Measurements from ENCODE around the gene ZNF692.

The ZNF692 gene

DNA sequence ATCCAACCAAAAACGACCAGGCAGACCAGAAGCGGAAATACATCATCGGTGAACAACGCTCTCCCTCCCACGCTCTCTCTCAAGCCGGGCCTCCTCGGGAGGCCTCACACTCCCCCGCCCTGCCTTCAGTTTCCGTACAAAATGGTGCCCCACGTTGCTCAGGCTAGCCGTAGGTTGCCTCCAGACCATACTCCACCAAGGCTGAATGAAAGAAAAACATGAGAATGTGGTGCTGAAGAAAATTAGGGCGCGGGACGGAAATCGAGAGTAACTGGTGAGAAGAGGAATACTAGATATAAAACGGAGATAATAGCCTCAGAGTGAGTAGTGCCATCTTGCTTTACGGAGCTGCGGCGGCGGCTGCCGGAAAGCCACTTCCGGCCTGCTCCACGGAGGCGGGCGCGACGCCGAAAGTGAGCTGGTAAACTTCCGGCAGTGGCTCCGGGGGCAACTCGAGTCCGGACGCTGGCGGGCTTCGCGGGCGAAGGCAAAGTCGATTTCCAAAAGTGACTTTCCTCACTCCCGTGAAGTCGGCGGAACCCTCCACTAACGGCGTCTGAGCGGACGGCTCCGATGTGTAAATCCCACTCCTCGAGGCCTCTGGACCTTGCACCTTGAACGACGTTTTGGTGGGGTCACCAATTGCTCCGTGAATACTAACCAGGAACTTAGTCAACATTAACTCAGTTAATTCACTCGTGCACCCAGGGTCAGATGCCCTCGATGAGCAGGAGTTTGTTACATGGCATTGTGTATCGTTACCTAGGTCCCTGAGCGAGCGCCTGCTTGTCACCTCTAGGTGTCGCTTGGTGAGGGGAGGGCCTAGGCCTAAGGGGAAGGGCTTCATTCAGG lies 32.8 kb downstream of the ZNF692 start, which contains the start of gene SH3BP5L:
SH3BP5L (minus strand) TSS at position 7 of the 852 bp plus-strand sequence. CDS start 980 bp downstream, outside the sequence.
- peak; percentile 79 to 88 (median 83) for DNase-seq (ENCODE audit: low read depth in 3 of 3)

GRCh38 chr1:248825573-248825908 lies 33.3 kb downstream of the ZNF692 start:
- DNase-seq (ENCODE audit: low read depth in 3 of 3) = no peak

- DNase-seq (ENCODE audit: low read depth in 3 of 3) = no peak
These were observed 33.7 kb downstream of the ZNF692 start for GRCh38 chr1:248825136-248825535.

GRCh38 chr1:248824701-248825100 lies 34.2 kb downstream of the ZNF692 start:
- DNase-seq (ENCODE audit: low read depth in 3 of 3) = no peak

GRCh38 chr1:248824301-248824700 lies 34.6 kb downstream of the ZNF692 start:
- no peak for DNase-seq (ENCODE audit: low read depth in 3 of 3)

DNA sequence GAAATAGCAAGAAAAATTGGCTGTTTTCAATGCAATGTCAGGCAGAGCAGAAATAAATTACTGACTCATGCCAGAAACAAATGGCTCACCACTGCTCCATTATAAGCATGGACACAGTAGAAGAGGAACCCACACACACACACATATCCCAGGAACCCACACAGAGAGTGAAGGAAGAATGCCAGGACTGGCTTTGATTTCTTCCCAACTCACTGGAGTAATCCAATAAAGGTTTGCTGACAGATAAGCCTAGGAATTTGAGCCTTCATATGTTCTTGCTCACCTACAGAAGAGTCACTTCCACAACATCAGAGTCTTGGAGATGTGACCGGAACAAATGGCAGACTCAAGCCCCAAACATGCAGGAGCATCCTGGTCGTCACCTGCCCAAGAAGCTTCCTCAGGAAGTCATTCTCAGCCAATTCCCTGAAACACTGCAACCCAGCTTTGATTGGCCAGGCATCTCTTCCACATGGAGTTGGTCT lies 35.3 kb downstream of the ZNF692 start:
- no peak for DNase-seq (ENCODE audit: low read depth in 3 of 3)

DNA sequence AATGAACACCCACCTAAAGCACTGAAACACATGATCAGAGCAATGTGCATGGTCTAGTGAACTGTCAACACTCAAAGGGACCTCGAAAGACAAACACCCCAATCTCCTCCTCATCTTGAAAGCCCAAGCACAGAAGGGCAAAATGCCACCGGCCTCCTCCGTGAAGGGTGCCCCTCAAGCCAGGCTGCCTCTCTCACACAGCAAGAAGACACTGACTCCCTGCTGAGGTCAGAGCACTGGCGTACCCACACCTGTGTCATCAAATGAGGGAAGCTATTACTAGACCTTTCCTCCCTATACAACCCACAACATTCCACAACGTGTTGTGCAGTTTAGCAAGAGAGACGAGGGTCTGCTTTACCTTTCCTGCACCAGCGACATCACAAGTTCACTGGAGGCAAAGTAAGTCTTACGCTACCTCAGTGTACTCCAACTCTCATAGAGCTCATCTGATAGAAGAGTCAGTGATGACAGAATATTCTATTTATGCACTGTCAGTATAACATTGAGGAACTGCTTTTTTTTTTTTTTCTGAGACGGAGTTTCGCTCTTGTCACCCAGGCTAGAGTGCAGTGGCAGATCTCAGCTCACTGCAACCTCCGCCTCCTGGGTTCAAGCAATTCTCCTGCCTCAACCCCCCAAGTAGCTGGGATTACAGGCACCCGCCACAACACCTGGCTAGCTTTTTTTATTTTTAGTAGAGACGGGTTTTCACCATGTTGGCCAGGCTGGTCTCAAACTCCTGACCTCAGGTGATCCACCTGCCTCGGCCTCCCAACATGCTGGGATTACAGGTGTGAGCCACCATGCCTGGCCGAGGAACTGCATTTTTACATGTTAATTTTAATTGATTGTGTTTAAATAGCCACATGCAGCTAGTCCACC lies 36.5 kb downstream of the ZNF692 start:
- no peak for DNase-seq (ENCODE audit: low read depth in 3 of 3)

GRCh38 chr1:248821641-248822040 lies 37.2 kb downstream of the ZNF692 start:
- DNase-seq (ENCODE audit: low read depth in 3 of 3) = no peak

DNA sequence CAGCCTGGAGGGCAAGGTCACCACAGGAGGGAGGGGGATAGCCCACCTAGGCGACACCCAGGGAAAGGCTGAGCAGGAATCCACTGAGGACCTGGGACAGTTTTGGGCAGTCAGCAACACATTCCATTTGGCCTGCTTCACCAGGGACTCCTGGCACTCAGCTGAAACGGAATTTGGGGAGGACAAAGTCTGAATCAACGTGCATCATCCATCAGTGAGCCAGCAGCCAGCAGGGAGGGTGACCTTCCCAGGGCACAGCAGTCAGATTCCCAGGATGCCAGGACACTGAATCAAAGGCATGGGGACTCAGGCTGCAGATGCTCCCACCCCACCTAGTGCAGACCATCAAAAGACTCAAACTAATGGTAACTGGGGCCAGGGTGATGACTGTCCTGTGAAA lies 37.8 kb downstream of the ZNF692 start:
- DNase-seq (ENCODE audit: low read depth in 3 of 3) = no peak

DNA sequence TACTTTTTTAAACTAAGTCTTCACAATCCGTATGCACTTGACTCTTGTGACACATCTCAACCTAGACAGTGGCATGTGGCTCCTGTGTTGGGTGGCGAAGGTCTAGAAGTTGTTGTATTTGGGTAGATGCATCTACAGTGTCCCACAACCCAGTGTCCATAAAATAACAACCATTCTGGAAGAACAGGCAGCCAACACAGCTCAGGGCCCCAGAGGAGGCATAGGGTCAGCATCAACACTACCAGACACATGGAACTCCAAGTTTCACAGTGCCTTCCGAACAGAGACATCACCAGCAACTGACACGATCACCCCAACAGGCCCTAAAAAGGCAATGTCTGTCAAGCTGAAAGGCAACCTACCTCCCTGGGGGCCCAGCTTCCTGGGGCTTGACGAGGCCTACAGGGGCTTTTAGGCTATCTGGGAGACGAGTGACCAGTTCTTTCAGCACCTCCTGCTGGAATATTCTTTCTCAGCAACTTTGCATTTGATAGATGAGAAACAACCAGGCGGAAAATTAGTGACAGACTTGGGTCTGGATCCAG lies 38.8 kb downstream of the ZNF692 start:
- DNase-seq (ENCODE audit: low read depth in 3 of 3) = no peak

GRCh38 chr1:248818505-248819374 lies 40.1 kb downstream of the ZNF692 start:
- DNase-seq (ENCODE audit: low read depth in 3 of 3) = no peak

- DNase-seq (ENCODE audit: low read depth in 3 of 3) = no peak
These were observed 41.8 kb downstream of the ZNF692 start for GRCh38 chr1:248817065-248817464.

GRCh38 chr1:248816042-248816851 lies 42.6 kb downstream of the ZNF692 start:
- DNase-seq (ENCODE audit: low read depth in 3 of 3) = no peak

- DNase-seq (ENCODE audit: low read depth in 3 of 3) = no peak
These were observed 43.4 kb downstream of the ZNF692 start for GRCh38 chr1:248815407-248816034.

- no peak for DNase-seq (ENCODE audit: low read depth in 3 of 3)
These were observed 44.5 kb downstream of the ZNF692 start for GRCh38 chr1:248814351-248814750.

GRCh38 chr1:248813546-248813945 lies 45.3 kb downstream of the ZNF692 start:
- DNase-seq (ENCODE audit: low read depth in 3 of 3) = no peak

DNA sequence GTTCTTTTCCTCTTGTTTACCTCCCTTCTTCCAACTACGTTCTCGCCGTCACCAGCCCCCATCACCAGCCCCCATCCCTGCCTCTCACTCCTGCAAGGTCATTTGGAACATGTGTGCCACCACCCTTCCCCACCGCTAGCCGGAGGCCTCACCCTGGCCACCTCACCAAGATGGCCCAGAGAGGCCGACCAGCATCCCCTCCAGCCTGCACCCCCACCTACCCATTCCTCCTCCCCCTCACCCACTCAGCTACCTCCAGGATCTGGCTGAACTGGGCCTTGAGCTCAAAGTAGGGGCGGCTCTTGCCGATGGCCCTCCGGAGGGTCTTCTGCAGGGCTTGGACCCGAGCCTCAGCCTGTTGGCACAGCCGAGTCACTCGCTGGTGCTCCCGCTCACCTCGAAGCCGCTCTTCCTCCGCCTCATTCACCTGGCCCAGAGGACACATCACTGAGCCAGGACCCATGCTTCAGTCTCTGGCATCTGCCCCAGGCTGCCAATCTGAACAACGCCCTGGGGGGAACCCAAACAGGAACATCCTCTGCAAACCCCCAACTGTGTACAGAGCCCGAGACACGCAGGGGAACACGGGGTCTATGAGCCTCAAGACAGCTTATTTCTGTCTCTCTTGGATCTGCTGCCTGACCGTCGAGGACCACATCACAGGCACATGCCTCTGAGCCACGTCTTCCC lies 46.0 kb downstream of the ZNF692 start:
- no peak for DNase-seq (ENCODE audit: low read depth in 3 of 3)

GRCh38 chr1:248811514-248812490 lies 47.1 kb downstream of the ZNF692 start:
- DNase-seq (ENCODE audit: low read depth in 3 of 3) = no peak

Measured in stimulated activated CD4-positive, alpha-beta T cell treated with anti-CD3 and anti-CD28 coated beads, TNF-alpha, amount 100 ng/mL, for 48 hours (primary cell).